GM12891 (cell line): ENCODE results near the gene DHRS3.

Experiments used
- PAX5 ChIP-seq: IDR thresholded peaks from 2 replicates; pipeline ENCODE4 v1.6.1; 2011; ENCODE audit warnings: low read length, moderate library complexity, mild to moderate bottlenecking; ENCODE audit not compliant: insufficient read depth, severe bottlenecking
- POLR2A ChIP-seq: IDR thresholded peaks from 2 replicates; pipeline ENCODE4 v1.6.1; 2011; ENCODE audit warnings: low read depth, low read length, control low read depth
- POLR2AphosphoS5 ChIP-seq: IDR thresholded peaks from 2 replicates; pipeline ENCODE4 v1.6.1; 2011; ENCODE audit warnings: low read depth, low read length, control low read depth
- POU2F2 ChIP-seq: IDR thresholded peaks from 2 replicates; pipeline ENCODE4 v1.6.1; 2011; ENCODE audit warnings: low read depth, mild to moderate bottlenecking, control low read depth, low read length, moderate library complexity
- SPI1 ChIP-seq: IDR thresholded peaks from 2 replicates; pipeline ENCODE4 v1.6.1; 2011; ENCODE audit warnings: low read depth, low read length, control low read depth
- TAF1 ChIP-seq: IDR thresholded peaks from 2 replicates; pipeline ENCODE4 v1.6.1; 2011; ENCODE audit warnings: low read depth, low read length, control low read depth

DNA sequence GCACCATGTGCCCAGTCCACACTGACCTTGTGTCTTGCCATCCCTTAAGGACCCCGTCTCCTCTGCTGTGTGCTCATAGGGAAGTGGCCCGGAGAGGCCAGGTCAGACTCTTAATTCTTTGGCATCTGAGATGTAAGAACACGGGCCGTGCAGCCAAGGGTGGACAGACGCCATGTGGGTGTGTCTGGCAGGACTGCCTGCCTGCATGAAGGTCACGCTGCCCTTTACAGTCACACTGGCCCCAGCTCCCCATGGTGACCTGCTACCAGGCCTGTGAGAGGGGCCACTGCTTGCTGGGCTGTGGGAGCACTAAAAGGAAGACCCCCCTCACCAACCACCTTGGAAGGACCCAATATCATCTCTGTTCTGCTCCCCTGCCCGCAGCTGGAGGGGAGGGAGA is 17.7 kb downstream of the DHRS3 start:
- TF ChIP-seq POLR2AphosphoS5 (no peak), POU2F2 (no peak), POLR2A (no peak), TAF1 (no peak), PAX5 (no peak), SPI1 (no peak)
